HG03378 (cell line): ENCODE measurements around the gene MRPL3.

Experiments
- ATAC-seq: cut with Tn5 transposase; IDR thresholded peaks from one replicate; pipeline ENCODE4 v1.9.1; 2021; ENCODE audit warnings: mild to moderate bottlenecking, moderate library complexity; ENCODE audit not compliant: unreplicated experiment

Gene MRPL3

DNA sequence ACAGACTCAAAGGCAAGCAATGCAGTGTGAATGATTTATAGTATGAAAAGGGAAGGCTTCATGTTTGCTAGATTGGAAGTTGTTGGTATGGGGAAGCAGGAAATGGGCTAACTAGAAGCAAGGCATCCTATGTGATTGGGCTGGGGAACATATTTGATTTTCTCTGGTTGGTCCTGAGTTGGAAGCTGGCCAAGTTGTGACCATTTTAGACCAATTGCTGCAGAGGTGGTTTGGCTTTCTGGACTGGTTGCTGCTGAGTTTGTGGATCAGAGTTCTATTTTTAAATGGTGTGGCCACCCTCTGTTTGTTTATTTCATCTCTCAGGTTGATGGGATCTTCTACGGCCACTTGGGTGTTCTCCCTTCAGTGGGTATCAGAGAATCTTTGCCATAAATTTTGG, 81.5 kb downstream of the MRPL3 start:
- no peak for ATAC-seq

DNA sequence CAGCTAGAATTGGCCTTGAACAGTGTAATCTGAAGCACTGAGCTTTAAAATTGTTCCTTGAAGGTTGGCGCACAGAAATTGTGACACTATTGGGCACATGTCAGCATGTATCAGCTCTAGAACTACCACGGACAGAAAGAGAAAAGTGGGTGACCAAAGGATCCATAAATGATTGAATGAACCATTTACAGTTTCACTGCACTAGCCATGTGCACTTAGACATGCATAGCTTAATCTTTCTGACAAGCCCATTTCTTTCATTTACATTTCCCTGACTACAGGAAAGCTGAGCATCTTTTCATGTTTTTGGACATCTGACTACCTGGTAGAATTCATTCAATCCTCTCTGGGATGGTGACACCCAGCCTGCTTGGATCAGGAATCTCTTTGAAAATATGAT, 85.0 kb downstream of the MRPL3 start:
- ATAC-seq: no peak
